ENCODE data around the gene MAML3.

MAML3 gene

GRCh38 chr4:139783741-139784484, 370.1 kb downstream of the MAML3 start:
- Histone ChIP-seq H3K9me3 (ENCODE audit: control extremely low read depth in 1 of 5, control insufficient read depth in 4 of 5, insufficient read depth in 2 of 5, low read depth in 1 of 5, low read length in 4 of 5) (no peaks in the 10 kb centered on the region), H3K4me1 (ENCODE audit: control extremely low read depth in 1 of 4, control insufficient read depth in 4 of 4, insufficient read depth in 4 of 4, low read length in 3 of 4) (peaks cover 2 to 20% (median 5%) of the 10 kb centered on the region in 4 experiments), H3K27ac (ENCODE audit: insufficient read depth in 1 of 2, low read depth in 1 of 2, low read length in 2 of 2, poor library complexity in 1 of 2, severe bottlenecking in 2 of 2) (no peak overlapping the region), H3K4me3 (ENCODE audit: control insufficient read depth in 1 of 7, extremely low read depth in 1 of 7, insufficient read depth in 4 of 7, low read depth in 2 of 7, low read length in 6 of 7) (no peak overlapping the region), H3K36me3 (ENCODE audit: control insufficient read depth in 4 of 4, insufficient read depth in 4 of 4, low read length in 3 of 4) (no peaks in the 10 kb centered on the region), H3K27me3 (replicated peaks in 2 of 5; ENCODE audit: control insufficient read depth in 4 of 5, insufficient read depth in 5 of 5, low read length in 4 of 5) (no peaks in the 10 kb centered on the region)
- 91% methylated on average over 19 of the region's 20 CpGs for WGBS (ENCODE audit: insufficient coverage)
- POLR2A ChIA-PET, result no interaction called here
- CTCF ChIA-PET, result no interaction called here
- no peak for DNase-seq

- 100% methylated on average over 5 of the region's 7 CpGs for WGBS (ENCODE audit: insufficient coverage)
- CTCF ChIA-PET, result interaction anchor here (1.0 kb wide), 1 partner anchor 12 kb away, joined by 4 read pairs; no protein-coding TSS in a partner anchor
Measured at GRCh38 chr4:139782926-139783522, 371.0 kb downstream of the MAML3 start.

GRCh38 chr4:139781066-139781465, 372.9 kb downstream of the MAML3 start:
- H3K27ac ChIP-seq (ENCODE audit: insufficient read depth in 1 of 2, low read depth in 1 of 2, low read length in 2 of 2, poor library complexity in 1 of 2, severe bottlenecking in 2 of 2), result no peak overlapping the region
- CTCF ChIA-PET, result interaction anchor here (1.6 kb wide), 1 partner anchor 12 kb away, joined by 5 read pairs; no protein-coding TSS in a partner anchor
- peaks cover 4 to 9% (median 8%) of the 10 kb centered on the region in 4 experiments for H3K4me1 ChIP-seq (ENCODE audit: control extremely low read depth in 1 of 4, control insufficient read depth in 4 of 4, insufficient read depth in 4 of 4, low read length in 3 of 4)
- H3K4me3 ChIP-seq (ENCODE audit: control insufficient read depth in 1 of 7, extremely low read depth in 1 of 7, insufficient read depth in 4 of 7, low read depth in 2 of 7, low read length in 6 of 7), result no peak overlapping the region
- no peak for DNase-seq
- no peaks in the 10 kb centered on the region for H3K27me3 ChIP-seq (replicated peaks in 2 of 5; ENCODE audit: control insufficient read depth in 4 of 5, insufficient read depth in 5 of 5, low read length in 4 of 5)
- no peaks in the 10 kb centered on the region for H3K36me3 ChIP-seq (ENCODE audit: control insufficient read depth in 4 of 4, insufficient read depth in 4 of 4, low read length in 3 of 4)
- no CpG with 5 or more reads among the region's 3 CpGs for WGBS (ENCODE audit: insufficient coverage)
- POLR2A ChIA-PET, result no interaction called here
- no peaks in the 10 kb centered on the region for H3K9me3 ChIP-seq (ENCODE audit: control extremely low read depth in 1 of 5, control insufficient read depth in 4 of 5, insufficient read depth in 2 of 5, low read depth in 1 of 5, low read length in 4 of 5)

More at GRCh38 chr4:139782926-139783522, 371.0 kb downstream of the MAML3 start:
- Histone ChIP-seq H3K27ac (ENCODE audit: insufficient read depth in 1 of 2, low read depth in 1 of 2, low read length in 2 of 2, poor library complexity in 1 of 2, severe bottlenecking in 2 of 2) (no peak overlapping the region), H3K9me3 (ENCODE audit: control extremely low read depth in 1 of 5, control insufficient read depth in 4 of 5, insufficient read depth in 2 of 5, low read depth in 1 of 5, low read length in 4 of 5) (no peaks in the 10 kb centered on the region), H3K27me3 (replicated peaks in 2 of 5; ENCODE audit: control insufficient read depth in 4 of 5, insufficient read depth in 5 of 5, low read length in 4 of 5) (no peaks in the 10 kb centered on the region), H3K4me3 (ENCODE audit: control insufficient read depth in 1 of 7, extremely low read depth in 1 of 7, insufficient read depth in 4 of 7, low read depth in 2 of 7, low read length in 6 of 7) (no peak overlapping the region), H3K36me3 (ENCODE audit: control insufficient read depth in 4 of 4, insufficient read depth in 4 of 4, low read length in 3 of 4) (no peaks in the 10 kb centered on the region), H3K4me1 (ENCODE audit: control extremely low read depth in 1 of 4, control insufficient read depth in 4 of 4, insufficient read depth in 4 of 4, low read length in 3 of 4) (peaks cover 2 to 11% (median 4%) of the 10 kb centered on the region in 4 experiments)
- POLR2A ChIA-PET, result no interaction called here
- no peak for DNase-seq

GRCh38 chr4:139779691-139780090, 374.3 kb downstream of the MAML3 start:
- ChIA-PET CTCF (no interaction called here), POLR2A (no interaction called here)
- Histone ChIP-seq H3K36me3 (ENCODE audit: control insufficient read depth in 4 of 4, insufficient read depth in 4 of 4, low read length in 3 of 4) (no peaks in the 10 kb centered on the region), H3K4me1 (ENCODE audit: control extremely low read depth in 1 of 4, control insufficient read depth in 4 of 4, insufficient read depth in 4 of 4, low read length in 3 of 4) (peaks cover 8 to 9% (median 9%) of the 10 kb centered on the region in 4 experiments), H3K27me3 (replicated peaks in 2 of 5; ENCODE audit: control insufficient read depth in 4 of 5, insufficient read depth in 5 of 5, low read length in 4 of 5) (no peaks in the 10 kb centered on the region), H3K4me3 (ENCODE audit: control insufficient read depth in 1 of 7, extremely low read depth in 1 of 7, insufficient read depth in 4 of 7, low read depth in 2 of 7, low read length in 6 of 7) (no peak overlapping the region), H3K9me3 (ENCODE audit: control extremely low read depth in 1 of 5, control insufficient read depth in 4 of 5, insufficient read depth in 2 of 5, low read depth in 1 of 5, low read length in 4 of 5) (no peaks in the 10 kb centered on the region), H3K27ac (ENCODE audit: insufficient read depth in 1 of 2, low read depth in 1 of 2, low read length in 2 of 2, poor library complexity in 1 of 2, severe bottlenecking in 2 of 2) (no peak overlapping the region)
- DNase-seq, result no peak
- WGBS (ENCODE audit: insufficient coverage), result 96% methylated on average over 7 of the region's 9 CpGs

- DNase-seq, result no peak
- Histone ChIP-seq H3K36me3 (ENCODE audit: control insufficient read depth in 4 of 4, insufficient read depth in 4 of 4, low read length in 3 of 4) (no peaks in the 10 kb centered on the region), H3K27me3 (replicated peaks in 2 of 5; ENCODE audit: control insufficient read depth in 4 of 5, insufficient read depth in 5 of 5, low read length in 4 of 5) (no peaks in the 10 kb centered on the region), H3K4me3 (ENCODE audit: control insufficient read depth in 1 of 7, extremely low read depth in 1 of 7, insufficient read depth in 4 of 7, low read depth in 2 of 7, low read length in 6 of 7) (no peak overlapping the region), H3K4me1 (ENCODE audit: control extremely low read depth in 1 of 4, control insufficient read depth in 4 of 4, insufficient read depth in 4 of 4, low read length in 3 of 4) (peaks cover 9 to 10% (median 9%) of the 10 kb centered on the region in 4 experiments), H3K9me3 (ENCODE audit: control extremely low read depth in 1 of 5, control insufficient read depth in 4 of 5, insufficient read depth in 2 of 5, low read depth in 1 of 5, low read length in 4 of 5) (no peaks in the 10 kb centered on the region), H3K27ac (ENCODE audit: insufficient read depth in 1 of 2, low read depth in 1 of 2, low read length in 2 of 2, poor library complexity in 1 of 2, severe bottlenecking in 2 of 2) (no peak overlapping the region)
- WGBS (ENCODE audit: insufficient coverage), result 100% methylated on average over 3 of the region's 3 CpGs
- CTCF ChIA-PET, result interaction anchor here (1.4 to 1.7 kb wide), 2 partner anchors 11 to 29 kb away, joined by 4 to 8 read pairs; no protein-coding TSS in a partner anchor
- POLR2A ChIA-PET, result no interaction called here
Measured at GRCh38 chr4:139777757-139778156, 376.2 kb downstream of the MAML3 start.

- CTCF ChIA-PET, result interaction anchor here (0.6 to 2.5 kb wide), 3 partner anchors 11 to 18 kb away, joined by 3 to 11 read pairs (median 3); no protein-coding TSS in a partner anchor
- WGBS (ENCODE audit: insufficient coverage), result 30% methylated on average over 2 of the region's 4 CpGs
Measured at GRCh38 chr4:139776235-139776634, 377.7 kb downstream of the MAML3 start.

More at GRCh38 chr4:139776235-139776634, 377.7 kb downstream of the MAML3 start:
- Histone ChIP-seq H3K4me1 (ENCODE audit: control extremely low read depth in 1 of 4, control insufficient read depth in 4 of 4, insufficient read depth in 4 of 4, low read length in 3 of 4) (peaks cover 9 to 10% (median 9%) of the 10 kb centered on the region in 4 experiments), H3K27ac (ENCODE audit: insufficient read depth in 1 of 2, low read depth in 1 of 2, low read length in 2 of 2, poor library complexity in 1 of 2, severe bottlenecking in 2 of 2) (no peak overlapping the region), H3K36me3 (ENCODE audit: control insufficient read depth in 4 of 4, insufficient read depth in 4 of 4, low read length in 3 of 4) (no peaks in the 10 kb centered on the region), H3K27me3 (replicated peaks in 2 of 5; ENCODE audit: control insufficient read depth in 4 of 5, insufficient read depth in 5 of 5, low read length in 4 of 5) (no peaks in the 10 kb centered on the region), H3K4me3 (ENCODE audit: control insufficient read depth in 1 of 7, extremely low read depth in 1 of 7, insufficient read depth in 4 of 7, low read depth in 2 of 7, low read length in 6 of 7) (no peak overlapping the region), H3K9me3 (ENCODE audit: control extremely low read depth in 1 of 5, control insufficient read depth in 4 of 5, insufficient read depth in 2 of 5, low read depth in 1 of 5, low read length in 4 of 5) (no peaks in the 10 kb centered on the region)
- DNase-seq, result no peak
- POLR2A ChIA-PET, result no interaction called here
